Testis (tissue), 2 donors: ENCODE data around the gene PRPSAP1.

Experiments used
- POLR2A ChIP-seq: fragments of 450-650 bp; IDR thresholded peaks from one replicate; pipeline ENCODE4 v1.6.1; 2017; ENCODE audit warnings: antibody characterized with exemption, mild to moderate bottlenecking, moderate library complexity
- TF ChIP-seq, protein P1 (sequence below), 3 experiments: fragments of 450-650 bp in 2 of 3; fragments of 200-600 bp in 1 of 3; sonication (generic) in 1 of 3; IDR thresholded peaks; one replicate each; pipeline ENCODE4 v1.5.1; 2016 to 2019; ENCODE audit warnings: antibody characterized with exemption in 3 of 3, mild to moderate bottlenecking in 2 of 3, moderate library complexity in 1 of 3

- TF ChIP-seq POLR2A: no peak
- TF ChIP-seq, protein P1, sequence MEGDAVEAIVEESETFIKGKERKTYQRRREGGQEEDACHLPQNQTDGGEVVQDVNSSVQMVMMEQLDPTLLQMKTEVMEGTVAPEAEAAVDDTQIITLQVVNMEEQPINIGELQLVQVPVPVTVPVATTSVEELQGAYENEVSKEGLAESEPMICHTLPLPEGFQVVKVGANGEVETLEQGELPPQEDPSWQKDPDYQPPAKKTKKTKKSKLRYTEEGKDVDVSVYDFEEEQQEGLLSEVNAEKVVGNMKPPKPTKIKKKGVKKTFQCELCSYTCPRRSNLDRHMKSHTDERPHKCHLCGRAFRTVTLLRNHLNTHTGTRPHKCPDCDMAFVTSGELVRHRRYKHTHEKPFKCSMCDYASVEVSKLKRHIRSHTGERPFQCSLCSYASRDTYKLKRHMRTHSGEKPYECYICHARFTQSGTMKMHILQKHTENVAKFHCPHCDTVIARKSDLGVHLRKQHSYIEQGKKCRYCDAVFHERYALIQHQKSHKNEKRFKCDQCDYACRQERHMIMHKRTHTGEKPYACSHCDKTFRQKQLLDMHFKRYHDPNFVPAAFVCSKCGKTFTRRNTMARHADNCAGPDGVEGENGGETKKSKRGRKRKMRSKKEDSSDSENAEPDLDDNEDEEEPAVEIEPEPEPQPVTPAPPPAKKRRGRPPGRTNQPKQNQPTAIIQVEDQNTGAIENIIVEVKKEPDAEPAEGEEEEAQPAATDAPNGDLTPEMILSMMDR (IDR thresholded peaks at IDR 0.05): no peak
Measured at GRCh38 chr17:76297436-76297835, 56.3 kb downstream of the PRPSAP1 start.
